Measurements from ENCODE around the gene KRR1.

DNA sequence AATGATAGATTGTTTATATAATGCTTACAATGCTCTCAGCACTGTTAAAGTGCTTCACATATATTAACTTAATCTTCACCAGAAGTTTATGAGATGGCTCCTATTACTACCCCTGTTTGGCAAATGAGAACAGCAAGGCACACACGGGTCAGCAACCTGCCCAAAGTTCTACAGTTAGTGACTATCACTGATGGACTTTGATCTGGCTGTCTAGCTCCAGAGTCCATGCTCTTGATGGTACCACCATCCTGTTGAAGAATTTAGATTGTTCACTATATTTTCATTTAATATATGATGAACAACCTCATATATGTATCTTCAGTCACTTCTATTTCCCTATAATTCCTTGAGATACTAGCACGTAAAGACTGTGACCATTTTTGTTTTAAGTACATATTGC is 20.2 kb downstream of the KRR1 start:
- TF ChIP-seq, protein P1, sequence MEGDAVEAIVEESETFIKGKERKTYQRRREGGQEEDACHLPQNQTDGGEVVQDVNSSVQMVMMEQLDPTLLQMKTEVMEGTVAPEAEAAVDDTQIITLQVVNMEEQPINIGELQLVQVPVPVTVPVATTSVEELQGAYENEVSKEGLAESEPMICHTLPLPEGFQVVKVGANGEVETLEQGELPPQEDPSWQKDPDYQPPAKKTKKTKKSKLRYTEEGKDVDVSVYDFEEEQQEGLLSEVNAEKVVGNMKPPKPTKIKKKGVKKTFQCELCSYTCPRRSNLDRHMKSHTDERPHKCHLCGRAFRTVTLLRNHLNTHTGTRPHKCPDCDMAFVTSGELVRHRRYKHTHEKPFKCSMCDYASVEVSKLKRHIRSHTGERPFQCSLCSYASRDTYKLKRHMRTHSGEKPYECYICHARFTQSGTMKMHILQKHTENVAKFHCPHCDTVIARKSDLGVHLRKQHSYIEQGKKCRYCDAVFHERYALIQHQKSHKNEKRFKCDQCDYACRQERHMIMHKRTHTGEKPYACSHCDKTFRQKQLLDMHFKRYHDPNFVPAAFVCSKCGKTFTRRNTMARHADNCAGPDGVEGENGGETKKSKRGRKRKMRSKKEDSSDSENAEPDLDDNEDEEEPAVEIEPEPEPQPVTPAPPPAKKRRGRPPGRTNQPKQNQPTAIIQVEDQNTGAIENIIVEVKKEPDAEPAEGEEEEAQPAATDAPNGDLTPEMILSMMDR (conservative IDR thresholded peaks at IDR 0.05; ENCODE audit: low read depth in 2 of 2): no peak
- TF ChIP-seq ZNF331 (CRISPR knock-in tag; IDR thresholded peaks at IDR 0.05; ENCODE audit: low read depth) (no peak), EZH2phosphoT487 (IDR thresholded peaks at IDR 0.05; ENCODE audit: unreplicated experiment) (no peak), POLR2AphosphoS5 (IDR thresholded peaks at IDR 0.05; ENCODE audit: low read depth) (no peak), JUNB (IDR thresholded peaks at IDR 0.05; ENCODE audit: unreplicated experiment) (no peak), STAT1 (IDR thresholded peaks at IDR 0.05; ENCODE audit: unreplicated experiment) (no peak)
- TF ChIP-seq, protein P2, sequence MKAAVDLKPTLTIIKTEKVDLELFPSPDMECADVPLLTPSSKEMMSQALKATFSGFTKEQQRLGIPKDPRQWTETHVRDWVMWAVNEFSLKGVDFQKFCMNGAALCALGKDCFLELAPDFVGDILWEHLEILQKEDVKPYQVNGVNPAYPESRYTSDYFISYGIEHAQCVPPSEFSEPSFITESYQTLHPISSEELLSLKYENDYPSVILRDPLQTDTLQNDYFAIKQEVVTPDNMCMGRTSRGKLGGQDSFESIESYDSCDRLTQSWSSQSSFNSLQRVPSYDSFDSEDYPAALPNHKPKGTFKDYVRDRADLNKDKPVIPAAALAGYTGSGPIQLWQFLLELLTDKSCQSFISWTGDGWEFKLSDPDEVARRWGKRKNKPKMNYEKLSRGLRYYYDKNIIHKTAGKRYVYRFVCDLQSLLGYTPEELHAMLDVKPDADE (IDR thresholded peaks at IDR 0.05): no peak
- TF ChIP-seq, protein P3, sequence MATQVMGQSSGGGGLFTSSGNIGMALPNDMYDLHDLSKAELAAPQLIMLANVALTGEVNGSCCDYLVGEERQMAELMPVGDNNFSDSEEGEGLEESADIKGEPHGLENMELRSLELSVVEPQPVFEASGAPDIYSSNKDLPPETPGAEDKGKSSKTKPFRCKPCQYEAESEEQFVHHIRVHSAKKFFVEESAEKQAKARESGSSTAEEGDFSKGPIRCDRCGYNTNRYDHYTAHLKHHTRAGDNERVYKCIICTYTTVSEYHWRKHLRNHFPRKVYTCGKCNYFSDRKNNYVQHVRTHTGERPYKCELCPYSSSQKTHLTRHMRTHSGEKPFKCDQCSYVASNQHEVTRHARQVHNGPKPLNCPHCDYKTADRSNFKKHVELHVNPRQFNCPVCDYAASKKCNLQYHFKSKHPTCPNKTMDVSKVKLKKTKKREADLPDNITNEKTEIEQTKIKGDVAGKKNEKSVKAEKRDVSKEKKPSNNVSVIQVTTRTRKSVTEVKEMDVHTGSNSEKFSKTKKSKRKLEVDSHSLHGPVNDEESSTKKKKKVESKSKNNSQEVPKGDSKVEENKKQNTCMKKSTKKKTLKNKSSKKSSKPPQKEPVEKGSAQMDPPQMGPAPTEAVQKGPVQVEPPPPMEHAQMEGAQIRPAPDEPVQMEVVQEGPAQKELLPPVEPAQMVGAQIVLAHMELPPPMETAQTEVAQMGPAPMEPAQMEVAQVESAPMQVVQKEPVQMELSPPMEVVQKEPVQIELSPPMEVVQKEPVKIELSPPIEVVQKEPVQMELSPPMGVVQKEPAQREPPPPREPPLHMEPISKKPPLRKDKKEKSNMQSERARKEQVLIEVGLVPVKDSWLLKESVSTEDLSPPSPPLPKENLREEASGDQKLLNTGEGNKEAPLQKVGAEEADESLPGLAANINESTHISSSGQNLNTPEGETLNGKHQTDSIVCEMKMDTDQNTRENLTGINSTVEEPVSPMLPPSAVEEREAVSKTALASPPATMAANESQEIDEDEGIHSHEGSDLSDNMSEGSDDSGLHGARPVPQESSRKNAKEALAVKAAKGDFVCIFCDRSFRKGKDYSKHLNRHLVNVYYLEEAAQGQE (IDR thresholded peaks at IDR 0.05; ENCODE audit: unreplicated experiment): no peak
